ENCODE data around the gene PLD6. TPM values are rescaled to one million over a fixed set of nuclear protein-coding genes. Genes with fewer than 3 reads are reported as not detected.

Gene PLD6
- total RNA-seq, 1 experiment from 2014 or later, result 1.2 TPM

GRCh38 chr17:17253406-17253805 lies 47.3 kb upstream of the PLD6 start:
- TF ChIP-seq CTCF (IDR thresholded peaks at IDR 0.05) (no peak), CDX4 (CRISPR knock-in tag; IDR thresholded peaks at IDR 0.05; ENCODE audit: borderline replicate concordance) (no peak), ATF1 (CRISPR knock-in tag; IDR thresholded peaks at IDR 0.05) (no peak), HMGA2 (CRISPR knock-in tag; IDR thresholded peaks at IDR 0.05) (no peak)
- no peak overlapping the region for H3K4me3 Mint-ChIP-seq
- CTCF ChIA-PET, result interaction anchor here (0.8 kb wide), 1 partner anchor 16 kb away, joined by 4 read pairs; no protein-coding TSS in a partner anchor

GRCh38 chr17:17252149-17252661 lies 46.1 kb upstream of the PLD6 start:
- Mint-ChIP-seq H3K27ac (no peak overlapping the region), H3K36me3 (peaks cover 54% of the 10 kb centered on the region), H3K9me3 (no peaks in the 10 kb centered on the region), H3K4me1 (no peaks in the 10 kb centered on the region), H3K4me3 (no peak overlapping the region), H3K27me3 (ENCODE audit: low read depth) (no peaks in the 10 kb centered on the region)
- TF ChIP-seq ZNF219 (CRISPR knock-in tag; IDR thresholded peaks at IDR 0.05; ENCODE audit: borderline replicate concordance) (no peak), ARID4B (CRISPR knock-in tag; IDR thresholded peaks at IDR 0.05; ENCODE audit: borderline replicate concordance) (no peak), ELF4 (CRISPR knock-in tag; IDR thresholded peaks at IDR 0.05; ENCODE audit: low read depth) (no peak), CREB1 (CRISPR knock-in tag; IDR thresholded peaks at IDR 0.05) (no peak), ZNF317 (CRISPR knock-in tag; IDR thresholded peaks at IDR 0.05; ENCODE audit: borderline replicate concordance, low read depth) (no peak), ATF3 (CRISPR knock-in tag; conservative IDR thresholded peaks at IDR 0.05) (no peak), ZSCAN18 (CRISPR knock-in tag; IDR thresholded peaks at IDR 0.05) (no peak), SOX15 (CRISPR knock-in tag; IDR thresholded peaks at IDR 0.05) (no peak), IRF1 (CRISPR knock-in tag; IDR thresholded peaks at IDR 0.05) (no peak), OVOL2 (CRISPR knock-in tag; IDR thresholded peaks at IDR 0.05; ENCODE audit: borderline replicate concordance) (no peak), SP1 (CRISPR knock-in tag; conservative IDR thresholded peaks at IDR 0.05) (no peak), KAT7 (CRISPR knock-in tag; IDR thresholded peaks at IDR 0.05; ENCODE audit: borderline replicate concordance) (no peak), ZNF263 (CRISPR knock-in tag; IDR thresholded peaks at IDR 0.05; ENCODE audit: low read depth) (no peak), ZNF281 (CRISPR knock-in tag; IDR thresholded peaks at IDR 0.05) (no peak), ATF6 (CRISPR knock-in tag; IDR thresholded peaks at IDR 0.05) (no peak)
- no peak for ATAC-seq
- POLR2A ChIA-PET, result no interaction called here
- CTCF ChIA-PET, result interaction anchor here (1.0 kb wide), 1 partner anchor 110 kb away, joined by 3 read pairs; no protein-coding TSS in a partner anchor
- DNase-seq (ENCODE audit: low spot score), result no peak

More at GRCh38 chr17:17253406-17253805, 47.3 kb upstream of the PLD6 start:
- Mint-ChIP-seq H3K4me1 (no peaks in the 10 kb centered on the region), H3K9me3 (no peaks in the 10 kb centered on the region), H3K36me3 (peaks cover 62% of the 10 kb centered on the region), H3K27me3 (ENCODE audit: low read depth) (no peaks in the 10 kb centered on the region), H3K27ac (no peak overlapping the region)
- POLR2A ChIA-PET, result no interaction called here
- DNase-seq (ENCODE audit: low spot score) (no peak), ATAC-seq (no peak)

Measured in WTC11 (cell line).